A673 (cell line): ENCODE data around the gene ADGRG3. TPM values are rescaled to one million over a fixed set of nuclear protein-coding genes. Genes with fewer than 3 reads are reported as not detected.

ENCODE experiments used
- BruUV-seq: library from RNA; stranded (reverse); fragments of 400-500 nt; replicated peaks from 2 replicates; lab custom pipeline; 2021; lab: Mats Ljungman, UMichigan
- CTCF ChIA-PET: fragments of 300-600 bp; sonication (Branson Sonifier 250); formaldehyde crosslinking; loops from one replicate; lab custom pipeline; 2022; ENCODE audit warnings: antibody characterized with exemption; lab: Charles Lee
- POLR2A ChIA-PET: fragments of 300-600 bp; sonication (Branson Sonifier 250); formaldehyde crosslinking; loops from one replicate; lab custom pipeline; 2022; ENCODE audit warnings: antibody characterized with exemption; ENCODE audit not compliant: low non-redundant PET; lab: Charles Lee
- DNase-seq: peaks from one replicate; pipeline ENCODE4 v3.0.0-alpha.2; 2015; ENCODE audit warnings: low spot score
- H3K27ac ChIP-seq: fragments of 200-600 bp; sonication (generic); 2 replicates; pipeline ENCODE4 v1.5.1; 2016; ENCODE audit warnings: mixed run types, low read depth, mild to moderate bottlenecking, mixed read lengths, antibody characterized with exemption, low read length; ENCODE audit not compliant: poor library complexity, severe bottlenecking
- H3K27me3 ChIP-seq: fragments of 200-600 bp; sonication (generic); replicated peaks from 2 replicates; pipeline ENCODE4 v1.6.1; 2017; ENCODE audit warnings: mixed run types, low read depth, mild to moderate bottlenecking, mixed read lengths, antibody characterized with exemption, low read length; ENCODE audit not compliant: insufficient read depth, poor library complexity
- H3K36me3 ChIP-seq: fragments of 200-600 bp; sonication (generic); 2 replicates; pipeline ENCODE4 v1.6.1; 2016; ENCODE audit warnings: mixed run types, mild to moderate bottlenecking, mixed read lengths, antibody characterized with exemption, low read length; ENCODE audit not compliant: insufficient read depth, poor library complexity, severe bottlenecking
- H3K4me1 ChIP-seq: fragments of 200-600 bp; sonication (generic); 2 replicates; pipeline ENCODE4 v1.6.1; 2017; ENCODE audit warnings: mixed run types, mild to moderate bottlenecking, mixed read lengths, antibody characterized with exemption, low read length; ENCODE audit not compliant: insufficient read depth, poor library complexity, severe bottlenecking
- H3K4me3 ChIP-seq: fragments of 200-600 bp; sonication (generic); 2 replicates; pipeline ENCODE4 v1.5.1; 2016; ENCODE audit warnings: low read depth, mixed run types, mild to moderate bottlenecking, mixed read lengths, low read length; ENCODE audit not compliant: poor library complexity, severe bottlenecking
- H3K9me3 ChIP-seq: fragments of 200-600 bp; sonication (generic); 2 replicates; pipeline ENCODE4 v1.6.1; 2016; ENCODE audit warnings: mixed run types, low read depth, mild to moderate bottlenecking, mixed read lengths, antibody characterized with exemption, low read length; ENCODE audit not compliant: poor library complexity, severe bottlenecking
- CTCF ChIP-seq: fragments of 300-800, 200-600 bp; sonication (generic); conservative IDR thresholded peaks from 2 replicates; pipeline ENCODE4 v1.5.1; 2017; ENCODE audit warnings: low read depth, mild to moderate bottlenecking, antibody characterized with exemption, low read length, moderate library complexity, mixed read lengths
- EZH2 ChIP-seq: fragments of 200-600 bp; sonication (generic); IDR thresholded peaks from 2 replicates; pipeline ENCODE4 v1.6.1; 2017; ENCODE audit warnings: borderline replicate concordance, low read depth, mild to moderate bottlenecking, mixed read lengths, antibody characterized with exemption, low read length; ENCODE audit not compliant: poor library complexity, severe bottlenecking
- intact Hi-C: fragments of 100-400 bp; cut with micrococcal nuclease; formaldehyde crosslinking; loops from one replicate; pipeline ENCODE4 v1.10.0; 2022; ENCODE audit not compliant: unreplicated experiment
- total RNA-seq: library from RNA; stranded (reverse); gene quantifications from 2 replicates; pipeline ENCODE4 v1.2.3, GENCODE V29; 2021

ADGRG3 gene
- total RNA-seq, 1 experiment from 2014 or later = not detected

DNA sequence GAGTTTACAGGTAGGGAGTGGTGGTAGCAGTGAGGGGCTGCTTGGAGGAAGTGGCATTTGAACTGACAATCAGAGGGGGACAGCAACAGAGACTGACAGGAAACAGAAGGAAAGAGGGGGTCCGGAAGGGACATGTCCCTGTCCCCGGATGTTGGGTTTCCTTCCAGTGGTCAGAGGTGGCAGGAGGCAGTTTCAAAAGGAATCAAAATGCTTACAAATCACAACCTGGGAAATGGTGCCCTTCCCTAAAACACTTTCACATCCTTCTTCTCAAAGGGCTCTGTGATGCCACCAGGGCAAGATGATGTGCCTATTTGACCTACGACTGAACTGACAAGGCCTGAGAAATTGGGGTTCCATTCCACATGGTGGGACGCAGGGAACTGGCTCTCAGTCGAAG, 20.0 kb upstream of the ADGRG3 start:
- intact Hi-C loops = loop anchor here (5.0 kb wide), 1 partner anchor 364 kb away; no protein-coding TSS in a partner anchor
- BruUV-seq = no TSS peak
- H3K4me3 ChIP-seq = no peak overlapping the region
- H3K27me3 ChIP-seq = no peaks in the 10 kb centered on the region
- no peaks in the 10 kb centered on the region for H3K4me1 ChIP-seq
- POLR2A ChIA-PET = no interaction called here
- TF ChIP-seq CTCF = no peak
- no peak for TF ChIP-seq EZH2
- H3K36me3 ChIP-seq = no peaks in the 10 kb centered on the region
- CTCF ChIA-PET = no interaction called here
- no peaks in the 10 kb centered on the region for H3K9me3 ChIP-seq
- H3K27ac ChIP-seq = no peak overlapping the region
- no peak for DNase-seq

DNA sequence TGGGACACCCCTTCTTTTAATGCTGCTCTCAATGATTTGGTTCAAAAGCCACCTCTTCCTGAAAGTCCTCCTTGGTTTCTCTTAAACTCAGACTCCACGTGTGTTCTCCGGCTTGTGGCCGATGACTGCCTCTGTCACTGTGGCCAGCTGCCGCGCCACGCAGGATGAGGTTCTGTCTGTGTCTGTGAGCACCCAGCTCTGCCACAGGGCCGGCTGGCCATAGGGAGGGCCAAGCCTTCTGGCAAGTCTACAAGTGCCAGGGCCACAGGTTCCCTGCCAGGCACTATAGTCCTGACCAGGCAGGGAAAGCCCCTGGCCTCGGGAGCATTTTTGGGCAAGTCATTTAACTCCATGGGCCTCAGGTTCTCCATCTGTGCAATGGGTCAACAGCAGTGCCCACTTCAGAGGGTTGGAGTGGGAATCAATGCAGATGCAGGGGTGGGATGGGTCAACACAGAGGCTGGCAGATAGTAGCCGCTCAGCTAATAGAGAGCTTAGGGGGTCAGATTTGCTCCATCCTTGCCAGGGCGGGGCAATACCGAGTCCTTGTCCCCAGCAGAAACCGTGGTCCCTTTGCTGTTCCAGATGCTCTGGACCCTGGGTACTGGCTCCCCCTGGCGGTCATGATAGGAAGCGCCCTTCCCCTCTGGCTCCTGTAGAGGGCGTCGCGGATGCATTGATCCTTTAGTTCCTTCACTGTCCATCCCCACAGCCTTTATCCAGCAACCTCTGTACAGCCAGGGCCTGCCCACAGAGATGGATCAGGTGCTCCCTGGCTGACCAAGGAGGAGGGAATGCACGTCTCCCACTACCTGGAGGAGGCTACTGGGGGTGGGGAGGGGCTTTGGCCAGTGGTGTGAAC, 19.3 kb upstream of the ADGRG3 start:
- H3K27me3 ChIP-seq = no peaks in the 10 kb centered on the region
- ChIA-PET POLR2A (no interaction called here), CTCF (interaction anchor here (0.5 kb wide), 1 partner anchor 320 kb away, joined by 6 read pairs; no protein-coding TSS in a partner anchor)
- H3K4me1 ChIP-seq = no peaks in the 10 kb centered on the region
- TF ChIP-seq EZH2 (no peak), CTCF (peak; percentile 100)
- no TSS peak for BruUV-seq
- no peaks in the 10 kb centered on the region for H3K9me3 ChIP-seq
- no peak overlapping the region for H3K27ac ChIP-seq
- intact Hi-C loops = loop anchor here (1.0 to 5.0 kb wide), 4 partner anchors 58 to 363 kb away; no protein-coding TSS in a partner anchor
- H3K4me3 ChIP-seq = no peak overlapping the region
- DNase-seq = peak; percentile 87
- H3K36me3 ChIP-seq = no peaks in the 10 kb centered on the region

DNA sequence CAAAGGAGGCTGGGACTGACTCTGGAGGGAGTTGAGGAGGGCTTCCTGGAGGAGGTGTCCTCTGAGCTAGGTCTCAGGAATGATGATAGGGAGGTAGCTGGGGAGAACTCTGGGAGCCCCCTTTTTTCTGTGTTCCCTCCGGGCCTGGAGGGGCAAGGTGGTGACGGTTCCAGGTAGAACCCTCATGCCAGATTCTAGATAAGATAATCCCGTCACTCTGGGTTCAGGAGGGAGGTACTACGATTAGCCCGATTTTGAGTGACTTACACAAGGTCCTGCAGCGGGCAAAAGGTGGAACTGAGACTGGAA, 18.7 kb upstream of the ADGRG3 start:
- no peaks in the 10 kb centered on the region for H3K27me3 ChIP-seq
- intact Hi-C loops = loop anchor here (1.0 to 5.0 kb wide), 4 partner anchors 58 to 363 kb away; no protein-coding TSS in a partner anchor
- no peaks in the 10 kb centered on the region for H3K9me3 ChIP-seq
- H3K36me3 ChIP-seq = no peaks in the 10 kb centered on the region
- CTCF ChIA-PET = no interaction called here
- DNase-seq = no peak
- H3K27ac ChIP-seq = no peak overlapping the region
- no peak overlapping the region for H3K4me3 ChIP-seq
- POLR2A ChIA-PET = no interaction called here
- H3K4me1 ChIP-seq = no peaks in the 10 kb centered on the region
- TF ChIP-seq EZH2 (no peak), CTCF (no peak)
- no TSS peak for BruUV-seq
